Heart right ventricle (tissue), 16 donors: ENCODE data around the gene SMIM31. TPM values are rescaled to one million over a fixed set of nuclear protein-coding genes. Genes with fewer than 3 reads are reported as not detected.

ENCODE experiments used
- ATAC-seq, 8 donors: fragments of 200-7000 bp; cut with Tn5 transposase; one replicate each; pipeline ENCODE4 v1.9.1; 2020; ENCODE audit warnings: mild to moderate bottlenecking in 8 of 8, moderate library complexity in 8 of 8, moderate number of reproducible peaks in 1 of 8
- DNase-seq, 2 donors: peaks; one replicate each; pipeline ENCODE4 v3.0.0-alpha.2; 2020
- H3K27ac ChIP-seq, 10 donors: fragments of 200-600 bp; sonication (generic) in 2 of 10; one replicate each; pipeline versions ENCODE4 v1.5.0 to v1.8.0; 2020 to 2022; ENCODE audit warnings: mild to moderate bottlenecking in 3 of 10
- H3K27me3 ChIP-seq, 7 donors: fragments of 200-600 bp; one replicate each; pipeline ENCODE4 v1.8.0; 2021 to 2022; ENCODE audit warnings: mild to moderate bottlenecking in 2 of 7
- H3K36me3 ChIP-seq, 9 donors: fragments of 200-600 bp; sonication (generic) in 1 of 9; one replicate each; pipeline versions ENCODE4 v1.5.0 to v1.8.0; 2020 to 2022; ENCODE audit warnings: mild to moderate bottlenecking in 2 of 9
- H3K4me1 ChIP-seq, 9 donors: fragments of 200-600 bp; sonication (generic) in 1 of 9; one replicate each; pipeline versions ENCODE4 v1.5.0 to v1.8.0; 2020 to 2022; ENCODE audit warnings: mild to moderate bottlenecking in 4 of 9
- H3K4me3 ChIP-seq, 10 donors: fragments of 200-600 bp; sonication (generic) in 2 of 10; one replicate each; pipeline versions ENCODE4 v1.5.0 to v1.8.0; 2020 to 2022; ENCODE audit warnings: mild to moderate bottlenecking in 7 of 10, moderate library complexity in 2 of 10
- H3K9me3 ChIP-seq, 11 donors: fragments of 200-600 bp in 10 of 11; sonication (generic) in 2 of 11; one replicate each; pipeline versions ENCODE4 v1.5.0 to v1.8.0; 2013 to 2022; ENCODE audit warnings: mild to moderate bottlenecking in 2 of 11, control low read depth in 1 of 11, moderate library complexity in 1 of 11
- CTCF ChIP-seq, 9 donors: fragments of 200-600 bp; sonication (generic) in 2 of 9; IDR thresholded peaks; one replicate each; pipeline versions ENCODE4 v1.5.0 to v1.8.0; 2021 to 2022; ENCODE audit warnings: antibody characterized with exemption in 9 of 9, mild to moderate bottlenecking in 5 of 9, moderate library complexity in 1 of 9
- WGBS, 2 donors: extraction: QIAGEN DNeasy Blood & Tissue Kit; methylation state at CpG; one replicate each; pipeline ENCODE4 v1.1.7; 2013; ENCODE audit warnings: inconsistent platforms in 1 of 2; 5-methylcytosine and 5-hydroxymethylcytosine counted together
- intact Hi-C, 10 donors: fragments of 100-400 bp; cut with DNase I; formaldehyde crosslinking; loops; one replicate each; pipeline versions ENCODE4 v1.11.1 to v1.14.2; 2022
- polyA plus RNA-seq, 2 donors: library from polyadenylated mRNA; stranded (reverse); fragments of 200-250 nt; gene quantifications; one replicate each; pipeline ENCODE4 v1.2.3, GENCODE V29; 2013
- total RNA-seq, 10 donors: library from RNA; stranded (reverse); fragmentation: NEBNext Ultra II Directional in 3 of 10; extraction: Animal tissue kit (Norgen Biotek cat#: 25700) in 3 of 10; gene quantifications; one replicate each; pipeline versions ENCODE4 v1.2.1 to v1.2.4, GENCODE V29; 2021 to 2023
- donor health status: Arrhythmogenic right ventricular cardiomyopathy.
- donor health status: ischemic (EF 13 %, LVEDD 7.1; RV severe dilation, severe dysfunction).
- donor health status: healthy with polysubstance abuse.
- donor health status: DM: no; HTN: yes; CAD: no.
- donor health status: DM: no; HTN: no; CAD: no.
- donor health status: ischemic (EF 25% LVEDD 6.9; RV normal size, moderate dysfunction).
- donor health status: ischemic (EF 25% LVEDD 5.7; RV mildly dilated, moderate dysfunction).
- donor health status: healthy.
- donor health status: DM: yes; HTN: yes; CAD: no.
- donor health status: Ischemic cardiomyopathy.
- donor health status: ischemic (EF 35%, LVEDD 5.7; RV mildly dilated, moderate dysfunction).
- donor health status: nonischemic (EF 11% LVEDD 7.7; RV severe dilation, severe dysfunction).
- donor health status: DM: yes; HTN: yes; CAD: no.
- donor health status: PGD.
- donor health status: ischemic (EF 29% LVEDD 5.4; RV normal size, mild dysfunction).
- donor health status: nonischemic (EF 23%, LVEDD 6.1; RV moderate dilation, normal function).

The SMIM31 gene
- total and polyA plus RNA-seq, 12 donors = not detected

DNA sequence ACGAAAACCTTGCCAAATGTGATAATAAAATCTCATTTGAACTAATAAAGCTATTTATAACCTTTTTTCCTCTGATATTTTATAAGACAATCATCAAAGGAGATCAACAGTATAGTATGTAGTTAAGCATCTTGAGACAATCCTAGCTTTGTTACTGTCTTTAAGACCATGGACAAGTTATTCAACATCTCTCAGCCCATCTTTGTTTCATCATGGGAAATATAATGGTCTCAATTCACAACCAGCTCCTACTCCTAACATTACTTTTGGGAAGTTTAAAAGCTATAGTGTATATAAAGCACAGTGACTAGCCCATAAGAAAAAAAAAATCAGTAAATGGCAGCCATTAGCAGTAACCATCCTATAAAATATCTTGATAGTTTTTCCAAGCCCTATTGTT, 65.4 kb downstream of the SMIM31 start:
- DNase-seq (no peak), ATAC-seq (no peak)
- intact Hi-C loops = loop anchor here in 1 of 10 donors (5.0 kb wide), 1 partner anchor 1733 kb away; no protein-coding TSS in a partner anchor
- Histone ChIP-seq H3K4me1 (no peaks in the 10 kb centered on the region), H3K9me3 (no peaks in the 10 kb centered on the region), H3K4me3 (no peak overlapping the region), H3K36me3 (no peaks in the 10 kb centered on the region), H3K27me3 (peaks cover 0 to 6% (median 0%) of the 10 kb centered on the region in 7 donors), H3K27ac (no peak overlapping the region)
- no peak for TF ChIP-seq CTCF (IDR thresholded peaks at IDR 0.05)
- 80 to 88% methylated on average over 1 of the region's 1 CpG for WGBS, 2 donors

DNA sequence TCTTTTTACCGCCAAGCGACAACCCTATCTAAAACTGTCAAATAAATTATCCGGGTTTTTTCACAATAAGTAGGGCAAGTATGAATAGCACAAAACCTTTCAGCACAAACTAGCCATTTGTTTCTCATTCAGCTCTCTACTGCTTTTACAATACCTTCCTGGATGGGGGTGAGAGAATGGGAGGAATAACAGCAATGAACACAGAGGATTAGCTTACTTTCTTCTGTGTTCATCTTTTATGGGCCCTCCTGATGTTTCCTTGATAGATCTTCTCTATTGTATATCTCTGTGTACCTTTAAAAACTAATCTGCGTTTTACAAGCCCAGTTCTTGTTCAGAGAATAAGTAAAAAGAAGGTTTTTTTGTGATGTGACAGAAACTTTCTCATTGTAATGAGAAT, 67.8 kb downstream of the SMIM31 start:
- no peak for TF ChIP-seq CTCF (IDR thresholded peaks at IDR 0.05)
- Histone ChIP-seq H3K27ac (no peak overlapping the region), H3K4me3 (no peak overlapping the region), H3K9me3 (no peaks in the 10 kb centered on the region), H3K4me1 (no peaks in the 10 kb centered on the region), H3K36me3 (no peaks in the 10 kb centered on the region), H3K27me3 (peaks cover 0 to 6% (median 0%) of the 10 kb centered on the region in 7 donors)
- ATAC-seq (no peak), DNase-seq (no peak)
- intact Hi-C loops = no loop called here
- WGBS, 2 donors = 54 to 59% methylated on average over 4 of the region's 4 CpGs

DNA sequence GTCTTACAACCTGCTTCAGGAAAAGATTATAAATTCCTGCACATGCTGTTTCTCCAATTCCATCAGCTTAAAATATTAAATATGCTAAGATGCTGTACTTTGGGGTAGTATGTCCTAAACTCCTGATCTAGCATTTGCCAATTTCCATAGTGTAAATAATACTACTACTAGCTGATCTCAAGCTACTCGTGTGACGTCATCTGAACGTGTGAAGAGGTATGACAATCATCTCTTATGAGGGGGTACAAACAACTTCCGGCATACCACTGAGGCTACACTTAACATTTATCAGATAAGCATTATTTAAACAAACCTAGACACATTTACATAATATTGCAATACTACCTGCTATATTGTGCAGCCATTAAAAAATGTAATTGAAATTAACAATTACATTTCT, 70.7 kb downstream of the SMIM31 start:
- Histone ChIP-seq H3K4me3 (no peak overlapping the region), H3K36me3 (no peaks in the 10 kb centered on the region), H3K9me3 (no peaks in the 10 kb centered on the region), H3K27ac (no peak overlapping the region), H3K27me3 (peaks cover 0 to 6% (median 0%) of the 10 kb centered on the region in 7 donors), H3K4me1 (no peaks in the 10 kb centered on the region)
- 60 to 63% methylated on average over 4 of the region's 4 CpGs for WGBS, 2 donors
- no peak for ATAC-seq
- intact Hi-C loops = no loop called here
- DNase-seq = no peak
- no peak for TF ChIP-seq CTCF (IDR thresholded peaks at IDR 0.05)

DNA sequence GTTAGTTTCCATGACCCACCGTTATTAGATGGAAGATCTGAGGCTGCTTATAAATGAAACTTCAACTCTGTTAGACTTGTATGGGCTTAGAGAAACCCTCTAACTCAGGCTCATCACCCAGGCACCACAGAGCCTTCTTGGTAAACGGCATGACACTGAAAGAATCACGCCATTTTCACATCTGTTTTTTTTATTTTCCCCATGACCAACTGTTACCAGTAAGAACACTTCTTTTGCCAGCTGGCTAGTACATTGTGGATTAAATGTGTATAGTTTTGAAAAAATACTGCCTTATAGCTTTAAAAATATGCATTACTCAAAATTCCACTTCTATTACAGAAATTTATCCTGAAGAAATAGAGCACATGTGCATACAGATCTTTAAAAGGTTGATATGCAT, 75.0 kb downstream of the SMIM31 start:
- intact Hi-C loops = no loop called here
- Histone ChIP-seq H3K4me1 (no peaks in the 10 kb centered on the region), H3K4me3 (no peak overlapping the region), H3K27ac (no peak overlapping the region), H3K9me3 (no peaks in the 10 kb centered on the region), H3K27me3 (peaks cover 0 to 3% (median 0%) of the 10 kb centered on the region in 7 donors), H3K36me3 (no peaks in the 10 kb centered on the region)
- DNase-seq (no peak), ATAC-seq (no peak)
- TF ChIP-seq CTCF (IDR thresholded peaks at IDR 0.05) = no peak
- WGBS, 2 donors = 71 to 78% methylated on average over 3 of the region's 3 CpGs
